Measurements from ENCODE around the gene TDP1.
"Not testable (repeated sequence)": the region's sequence is repeated elsewhere in the genome, so short reads cannot be mapped to it uniquely, and the experiment has no call there.

TDP1 gene

DNA sequence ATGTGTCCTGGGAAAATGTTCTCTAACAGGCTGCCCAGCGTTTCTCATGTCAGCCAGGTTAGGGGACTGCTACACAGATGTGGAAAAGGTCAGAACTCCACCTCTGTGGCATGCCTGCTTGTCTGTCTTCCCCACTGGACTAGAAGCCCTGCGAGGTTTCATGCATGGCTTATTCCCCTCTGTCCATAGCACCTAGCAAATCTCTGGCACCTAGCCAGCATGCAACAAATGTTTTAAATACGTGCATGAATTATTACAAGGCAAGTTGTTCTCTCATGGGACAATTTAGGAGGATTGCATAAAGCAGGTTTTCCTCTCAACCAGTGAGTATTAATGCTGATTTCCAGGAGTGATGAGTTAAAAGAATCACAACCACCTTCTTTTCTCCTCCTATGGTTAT is 84.7 kb downstream of the TDP1 start:
- no peak for DNase-seq

DNA sequence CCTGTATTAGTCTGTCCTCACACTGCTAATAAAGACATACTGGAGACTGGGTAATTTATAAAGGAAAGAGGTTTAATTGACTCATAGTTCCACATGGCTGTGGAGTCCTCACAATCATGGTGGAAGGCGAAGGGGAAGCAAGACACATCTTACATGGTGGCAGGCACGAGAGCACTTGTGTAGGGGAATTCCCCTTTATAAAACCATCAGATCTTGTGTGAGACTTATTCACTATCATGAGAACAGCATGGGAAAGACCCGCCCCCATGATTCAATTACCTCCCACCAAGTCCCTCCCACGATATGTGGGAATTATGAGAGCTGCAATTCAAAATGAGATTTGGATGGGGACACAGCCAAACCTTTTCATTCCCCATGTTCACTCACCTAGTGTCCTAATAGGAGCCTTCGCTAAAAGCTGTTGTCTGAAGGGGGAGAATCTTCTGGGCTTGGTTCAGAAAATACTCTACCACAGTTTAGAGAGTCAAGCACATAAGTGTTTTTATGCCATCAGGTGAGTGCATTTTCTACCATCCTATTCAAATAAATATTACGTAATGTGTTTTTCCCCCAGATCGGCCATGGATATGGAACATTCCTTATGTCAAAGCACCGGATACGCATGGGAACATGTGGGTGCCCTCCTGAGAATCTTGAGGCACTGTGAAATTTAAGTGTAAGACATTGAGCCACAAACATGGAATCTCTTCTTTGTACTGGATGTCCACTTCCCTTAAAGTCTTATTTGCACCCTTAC is 86.9 kb downstream of the TDP1 start:
- DNase-seq, result no peak

DNA sequence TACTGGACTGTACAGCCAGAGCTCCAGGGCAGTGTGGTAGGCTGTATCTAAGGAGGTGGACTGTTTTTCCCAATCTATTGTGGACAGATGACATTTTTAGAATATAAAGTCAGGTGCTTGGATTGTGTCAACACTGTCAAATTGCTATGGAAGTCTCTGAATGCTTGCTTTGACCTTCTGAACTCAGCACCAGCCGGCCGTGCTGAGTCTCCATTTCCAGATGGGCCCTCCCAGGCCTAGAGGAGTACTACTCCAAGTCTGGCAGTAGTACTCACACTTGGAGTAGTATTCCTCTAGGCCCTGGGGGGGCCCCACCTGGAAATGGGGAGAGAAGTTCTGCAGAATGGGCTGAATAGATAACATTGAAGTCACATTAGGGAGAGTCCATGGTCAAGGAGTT is 89.9 kb downstream of the TDP1 start:
- DNase-seq, result no peak

DNA sequence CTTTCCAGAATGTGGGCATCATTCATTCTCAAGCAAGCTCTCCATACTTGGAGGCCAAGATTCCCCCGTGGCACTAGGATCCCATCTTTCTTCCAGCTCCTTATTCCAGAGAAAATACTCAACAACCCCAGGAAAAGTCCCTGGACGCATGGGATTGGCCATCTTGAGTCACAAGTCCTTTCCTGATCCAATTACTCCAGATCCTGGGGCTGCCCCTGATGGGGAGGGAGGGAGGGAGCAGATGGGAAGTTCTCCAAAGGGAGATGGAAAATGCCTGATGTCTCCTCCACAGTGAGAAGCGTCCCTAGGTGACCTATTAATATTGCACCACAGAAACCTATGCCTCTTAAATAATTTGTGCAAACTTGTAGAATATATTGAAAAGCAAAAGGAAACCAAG is 93.7 kb downstream of the TDP1 start:
- no peak for DNase-seq

DNA sequence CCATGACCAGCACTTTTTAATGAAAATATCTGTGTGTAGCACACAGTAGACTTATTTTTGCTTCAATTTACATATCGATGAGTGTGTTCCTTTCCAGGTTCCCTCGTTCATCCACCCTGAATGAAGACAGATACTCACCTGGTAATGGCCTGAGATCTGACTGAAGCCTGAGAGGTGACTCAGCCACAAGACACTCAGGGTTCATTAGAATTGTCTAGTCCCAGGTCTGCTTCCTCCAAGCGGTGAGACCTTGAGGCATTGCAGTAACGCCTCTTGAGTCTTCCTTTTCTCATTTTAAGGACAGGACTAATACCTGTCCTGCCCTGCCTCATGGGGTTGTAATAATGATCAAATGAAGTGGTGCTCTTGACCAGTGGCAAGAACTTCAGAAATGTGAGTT is 94.5 kb downstream of the TDP1 start:
- no peak for DNase-seq

DNA sequence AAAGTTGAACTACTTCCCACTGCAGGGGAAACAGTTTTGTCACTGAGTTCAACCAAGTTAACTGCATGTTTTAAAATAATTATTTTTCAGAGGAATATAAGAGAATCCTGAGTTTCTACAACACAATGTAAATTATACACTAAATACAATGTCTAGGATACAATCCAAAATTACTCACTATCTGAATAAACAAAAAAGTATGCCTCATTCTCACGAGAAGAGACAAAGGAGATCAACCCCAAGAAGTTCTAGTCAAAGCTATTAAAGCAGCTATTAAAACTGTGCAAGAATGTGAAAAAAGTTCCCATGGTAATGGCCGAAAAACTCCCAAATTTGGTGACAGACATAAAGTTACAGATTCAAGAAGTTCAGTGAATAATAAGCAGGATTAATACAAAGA is 97.3 kb downstream of the TDP1 start:
- DNase-seq, result no peak

DNA sequence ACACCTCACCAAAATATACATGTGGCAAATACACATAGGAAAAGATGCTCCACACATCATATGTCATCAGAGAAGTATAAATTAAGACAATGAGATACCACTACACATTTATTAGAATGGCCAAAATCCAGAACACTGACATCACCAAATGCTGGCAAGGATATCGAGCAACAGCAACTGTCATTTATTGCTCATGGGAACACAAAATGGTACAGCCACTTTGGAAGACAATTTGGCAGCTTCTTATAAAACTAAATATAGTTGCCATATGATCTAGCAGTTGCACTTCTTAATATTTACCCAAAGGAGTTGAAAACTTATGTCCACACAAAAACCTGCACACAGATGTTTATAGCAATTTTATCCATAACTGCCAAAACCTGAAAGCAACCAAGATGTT is 99.1 kb downstream of the TDP1 start:
- no peak for DNase-seq

DNA sequence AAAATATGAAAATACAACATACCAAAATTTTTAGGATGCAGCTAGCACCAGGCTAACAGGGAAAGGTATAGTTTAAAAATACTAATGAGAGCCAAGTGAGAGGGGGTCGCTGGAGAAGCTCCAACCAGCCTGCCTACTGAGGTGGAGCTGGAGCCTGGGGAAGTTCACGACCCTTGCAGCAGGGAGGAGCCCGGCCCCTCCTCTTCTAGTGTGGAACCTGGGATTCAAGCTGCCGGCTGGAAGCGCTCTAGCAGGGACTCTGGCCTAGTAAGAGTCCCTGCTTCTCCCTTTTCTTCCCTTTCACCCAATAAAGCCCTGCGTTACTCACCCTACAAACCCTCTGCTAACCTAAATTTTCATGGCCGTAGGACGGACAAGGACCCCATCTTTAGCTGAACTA is 101.1 kb downstream of the TDP1 start:
- DNase-seq, result no peak

DNA sequence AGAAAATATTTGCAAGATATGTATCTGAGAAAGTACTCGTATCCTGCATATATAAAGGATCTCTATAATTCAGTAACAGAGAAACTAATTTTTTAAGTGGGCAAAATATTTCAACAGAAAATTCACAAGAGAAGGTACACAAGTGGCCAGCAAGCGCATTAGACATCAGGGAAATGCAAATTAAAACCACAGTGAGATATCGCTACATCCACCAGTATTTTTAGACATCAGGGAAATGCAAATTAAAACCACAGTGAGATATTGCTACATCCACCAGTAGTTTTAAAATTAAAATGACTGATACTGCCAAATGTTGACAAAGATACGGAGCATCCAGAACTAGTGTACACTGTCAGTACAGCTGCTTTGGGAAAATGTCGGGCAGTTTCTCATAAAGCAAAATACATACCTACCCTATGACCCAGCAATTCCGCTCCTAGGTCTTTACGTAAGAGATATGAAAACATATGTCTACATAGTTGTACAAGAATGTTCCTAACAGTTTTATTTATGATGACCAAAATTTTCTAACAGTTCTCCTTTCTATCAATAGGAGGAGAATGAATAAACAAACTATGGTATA is 103.2 kb downstream of the TDP1 start:
- no peak for DNase-seq

DNA sequence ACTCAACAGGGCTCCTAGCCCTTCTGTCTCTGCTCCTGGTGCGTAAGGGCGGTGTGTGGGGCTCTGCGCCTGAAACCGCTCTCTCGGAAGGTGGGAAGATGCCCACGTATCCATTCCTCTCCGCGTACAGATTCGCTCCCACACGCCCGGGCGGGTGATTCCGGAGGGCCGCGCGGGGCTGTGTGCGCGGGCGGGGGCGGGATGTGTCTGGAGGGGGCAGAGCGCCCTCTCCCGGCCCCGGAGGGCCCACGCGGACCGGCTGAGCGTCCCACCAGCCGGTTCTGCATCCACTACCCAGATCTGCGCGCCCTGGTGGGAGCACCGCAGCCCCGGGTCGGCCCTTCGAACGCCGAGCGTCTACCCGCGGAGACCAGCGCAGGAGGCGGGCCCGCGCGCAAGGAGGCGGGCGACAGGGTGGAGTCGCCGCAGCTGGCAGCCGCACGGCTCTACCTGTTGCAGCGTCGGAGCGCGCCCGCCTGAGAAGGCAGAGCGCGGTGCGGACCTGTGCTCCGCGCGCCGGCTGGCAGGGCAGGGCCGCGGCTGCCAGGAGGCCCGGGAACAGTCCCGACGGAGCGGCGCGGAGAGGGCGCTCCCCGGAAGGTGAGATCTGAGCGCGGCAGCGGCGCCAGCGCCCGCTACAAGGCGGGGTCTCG is 104.7 kb downstream of the TDP1 start:
- peak in 51 of 58 donors; percentile 13 to 73 (median 52) for DNase-seq

DNA sequence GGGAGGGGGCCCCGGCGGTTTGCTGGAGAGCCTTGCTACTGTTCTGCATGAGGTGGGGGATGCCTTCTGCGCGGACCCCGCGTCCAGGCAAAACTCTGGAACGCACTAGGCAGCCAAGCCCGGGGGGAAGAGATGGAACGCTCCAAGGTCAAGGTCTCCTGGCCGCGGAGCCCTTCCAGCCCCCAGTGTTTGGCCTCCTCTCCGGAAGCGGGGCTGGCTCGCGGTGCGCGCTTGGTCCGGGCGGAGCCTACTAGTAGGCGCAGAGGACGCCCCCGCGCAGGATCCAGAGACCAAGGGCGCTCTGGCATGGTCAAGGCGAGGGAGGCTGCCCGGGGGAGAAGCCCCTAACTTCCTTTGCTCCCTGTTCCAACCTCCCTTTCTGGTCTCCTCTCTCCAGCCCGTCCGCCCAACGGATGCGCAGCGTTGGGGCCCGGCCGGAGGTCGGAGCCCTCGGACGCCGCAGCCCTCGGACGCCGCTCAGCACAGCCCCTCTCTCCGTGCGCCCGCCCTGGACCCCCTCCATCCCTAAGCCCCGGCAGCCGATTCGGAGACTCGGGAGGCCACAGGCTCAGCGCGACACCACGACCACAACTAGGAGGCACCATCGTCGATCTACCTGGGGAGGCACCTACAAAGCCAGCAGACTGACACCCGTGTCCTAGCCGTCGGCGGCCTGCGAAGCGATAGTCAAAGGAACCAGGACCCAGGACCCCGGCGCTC is 105.4 kb downstream of the TDP1 start:
- no peak for DNase-seq

DNA sequence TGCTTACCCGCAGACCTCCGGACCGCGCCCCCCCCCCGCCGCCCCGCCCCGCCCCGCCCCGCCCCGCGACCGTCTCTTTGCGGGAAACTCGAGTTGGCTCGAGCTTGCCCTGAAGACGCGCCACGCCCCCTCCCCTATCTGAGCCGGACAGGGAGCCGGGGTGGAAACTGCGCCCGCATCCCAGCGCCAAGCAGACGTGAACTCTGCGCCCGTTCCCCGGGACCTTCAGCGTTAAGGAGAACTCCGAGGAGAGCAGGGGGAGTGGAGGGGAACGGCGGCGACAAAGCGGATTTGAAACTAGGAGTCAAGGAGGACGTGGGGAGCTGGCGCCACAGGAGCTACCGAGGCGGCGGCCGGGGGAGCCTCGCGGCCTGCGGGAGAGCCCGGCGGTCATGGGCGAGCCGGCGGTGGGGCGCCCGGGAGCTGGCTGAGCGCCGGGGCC is 106.0 kb downstream of the TDP1 start, which contains the start of gene KCNK13:
Gene KCNK13 (plus strand): TSS at position 310 of the 442 bp plus-strand sequence. CDS start 212 bp downstream, outside the sequence.
- DNase-seq, result peak in 1 of 58 donors; percentile 14

DNA sequence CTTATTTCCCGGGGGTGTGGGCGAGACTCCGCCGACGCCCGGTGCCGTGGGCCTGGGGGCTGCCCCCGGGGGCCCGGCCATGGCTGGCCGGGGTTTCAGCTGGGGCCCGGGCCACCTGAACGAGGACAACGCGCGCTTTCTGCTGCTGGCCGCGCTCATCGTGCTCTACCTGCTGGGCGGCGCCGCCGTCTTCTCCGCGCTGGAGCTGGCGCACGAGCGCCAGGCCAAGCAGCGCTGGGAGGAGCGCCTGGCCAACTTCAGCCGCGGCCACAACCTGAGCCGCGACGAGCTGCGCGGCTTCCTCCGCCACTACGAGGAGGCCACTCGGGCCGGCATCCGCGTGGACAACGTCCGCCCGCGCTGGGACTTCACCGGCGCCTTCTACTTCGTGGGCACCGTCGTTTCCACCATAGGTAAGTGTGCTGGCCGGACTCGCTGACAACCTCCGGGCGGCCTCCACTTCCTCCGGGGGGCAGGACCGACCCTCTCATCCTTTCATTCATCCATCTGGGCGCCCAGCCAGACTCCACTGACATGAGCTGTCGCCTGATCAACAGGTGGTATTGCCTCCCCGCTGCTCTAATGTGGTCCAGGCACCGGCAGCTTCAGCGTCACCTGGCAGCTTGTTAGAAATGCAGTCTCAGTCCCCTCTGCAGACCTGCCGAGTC is 106.5 kb downstream of the TDP1 start:
- DNase-seq, result no peak

DNA sequence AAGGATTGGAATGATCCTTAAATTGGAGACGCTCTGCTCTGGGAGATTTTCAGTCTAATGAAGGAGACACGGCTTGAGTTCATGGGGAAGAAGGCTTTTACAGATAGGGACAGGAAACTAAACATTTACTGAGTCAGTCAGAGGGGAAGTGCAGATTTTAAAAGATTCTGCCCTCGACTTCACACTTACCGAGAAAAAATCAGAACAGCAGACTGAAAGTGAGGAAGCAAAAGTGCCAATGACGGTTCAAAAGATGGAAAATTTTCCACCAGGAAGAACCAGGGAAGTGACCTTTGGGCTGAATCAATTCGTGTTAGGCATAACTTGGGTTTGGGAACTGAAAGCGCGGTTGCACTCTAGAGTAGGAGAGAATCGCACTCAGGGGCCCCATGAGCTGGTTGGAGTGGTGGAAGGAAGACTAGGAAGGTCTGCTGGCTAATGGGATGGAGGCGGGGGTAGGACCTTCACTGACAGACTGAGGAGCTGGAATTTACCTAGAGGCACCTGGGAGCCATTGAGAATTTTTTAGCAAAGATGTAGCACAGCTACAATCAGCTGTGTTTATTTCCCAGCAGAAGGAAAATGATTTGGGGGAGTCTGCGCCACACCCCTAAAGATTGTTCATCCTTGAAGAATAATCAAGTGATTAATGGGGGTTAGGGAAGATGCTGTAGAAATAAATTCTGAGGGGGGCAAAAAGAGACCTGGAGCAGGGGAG is 107.3 kb downstream of the TDP1 start:
- no peak for DNase-seq

DNA sequence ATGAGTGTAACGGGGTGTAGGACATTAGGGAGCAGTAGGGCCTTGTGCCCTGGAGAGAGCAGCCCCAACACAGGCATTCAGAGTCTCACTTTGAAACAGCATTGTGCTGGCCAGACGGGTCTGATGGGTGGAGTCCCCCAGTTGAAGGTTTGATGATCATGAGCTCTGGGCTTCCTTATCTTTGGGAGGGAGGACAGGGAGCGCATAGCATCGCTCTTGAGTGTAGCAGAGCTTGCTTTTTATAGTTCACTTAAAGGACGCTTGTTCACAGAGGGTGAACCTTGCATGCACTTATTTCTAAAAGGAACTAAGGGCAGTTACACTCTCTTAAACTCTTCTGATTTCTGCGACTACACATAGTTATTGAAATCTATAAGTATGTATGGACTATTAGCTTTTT is 116.6 kb downstream of the TDP1 start:
- no peak for DNase-seq

DNA sequence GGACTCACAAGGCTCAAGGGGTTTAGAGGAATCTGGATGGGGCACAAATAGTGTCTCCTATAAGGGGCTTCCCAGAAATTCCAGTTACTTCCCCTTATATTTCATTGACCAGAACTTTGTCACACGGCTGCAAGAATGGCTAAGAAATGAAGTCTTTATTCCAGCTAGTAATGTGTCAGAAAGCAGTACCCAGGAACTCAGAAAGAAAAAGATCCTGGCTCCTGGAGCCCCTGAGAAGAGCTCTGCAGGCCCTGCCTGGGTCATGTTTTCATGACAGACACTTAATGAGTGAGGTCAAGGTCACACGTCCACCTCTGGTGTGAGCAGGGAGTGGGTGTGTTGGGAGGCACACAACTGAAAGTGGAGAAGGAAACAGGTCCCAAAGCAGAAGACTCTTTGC is 123.8 kb downstream of the TDP1 start:
- DNase-seq, result no peak

DNA sequence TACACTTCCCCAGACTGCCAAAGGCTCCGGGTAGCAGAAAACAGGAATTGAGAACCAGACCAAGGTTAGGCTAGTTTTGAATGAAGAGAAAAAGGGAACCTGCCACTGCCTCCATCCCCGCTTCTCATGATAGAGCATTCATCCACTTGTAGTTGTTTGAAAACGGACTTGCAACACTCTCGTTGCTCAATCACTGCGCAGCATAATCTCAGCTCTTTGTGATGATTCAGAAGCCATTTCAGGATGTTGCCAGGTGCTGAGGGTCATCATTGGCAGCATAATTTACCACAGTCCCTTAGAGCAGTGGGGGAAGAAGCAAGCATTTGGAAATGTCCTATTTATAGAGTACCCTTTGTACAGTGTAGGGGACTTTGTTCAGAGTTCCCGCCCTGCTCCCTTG is 131.7 kb downstream of the TDP1 start:
- peak in 17 of 58 donors; percentile 6 to 61 (median 26) for DNase-seq

DNA sequence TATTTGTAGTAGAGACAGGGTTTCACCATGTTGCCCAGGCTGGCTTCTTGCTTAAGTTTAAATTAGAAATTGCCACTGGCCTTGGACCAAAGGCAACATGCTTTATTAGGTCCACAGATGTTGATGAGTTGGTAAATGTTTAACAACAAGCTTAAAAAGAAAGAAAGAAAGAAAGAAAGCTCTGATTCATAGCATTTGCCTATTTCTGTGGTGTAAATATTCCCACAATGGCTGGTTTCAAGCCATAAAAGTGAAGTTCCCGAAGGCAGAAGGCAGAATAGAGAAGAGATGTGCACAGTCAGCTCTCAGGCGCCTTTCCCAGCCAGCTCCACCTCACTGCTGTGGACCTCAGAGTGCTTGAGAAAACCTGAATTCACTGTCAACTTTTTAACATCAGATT is 132.4 kb downstream of the TDP1 start:
- no peak for DNase-seq

DNA sequence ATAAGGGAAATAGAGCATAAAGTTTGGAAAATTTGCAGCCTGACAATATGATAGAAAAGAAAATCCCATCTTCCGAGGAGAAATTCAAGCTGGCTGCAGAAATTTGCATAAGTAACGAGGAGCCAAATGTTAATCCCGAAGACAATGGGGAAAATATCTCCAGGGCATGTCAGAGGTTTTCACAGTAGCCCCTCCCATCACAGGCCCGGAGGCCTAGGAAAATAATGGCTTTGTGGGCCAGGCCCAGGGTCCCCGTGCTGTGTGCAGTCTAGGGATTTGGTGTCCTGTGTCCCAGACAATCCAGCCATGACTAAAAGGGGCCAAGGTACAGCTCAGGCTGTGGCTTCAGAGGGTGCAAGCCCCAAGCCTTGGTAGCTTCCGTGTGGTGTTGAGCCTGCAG is 133.8 kb downstream of the TDP1 start:
- not testable (repeated sequence) for DNase-seq

DNA sequence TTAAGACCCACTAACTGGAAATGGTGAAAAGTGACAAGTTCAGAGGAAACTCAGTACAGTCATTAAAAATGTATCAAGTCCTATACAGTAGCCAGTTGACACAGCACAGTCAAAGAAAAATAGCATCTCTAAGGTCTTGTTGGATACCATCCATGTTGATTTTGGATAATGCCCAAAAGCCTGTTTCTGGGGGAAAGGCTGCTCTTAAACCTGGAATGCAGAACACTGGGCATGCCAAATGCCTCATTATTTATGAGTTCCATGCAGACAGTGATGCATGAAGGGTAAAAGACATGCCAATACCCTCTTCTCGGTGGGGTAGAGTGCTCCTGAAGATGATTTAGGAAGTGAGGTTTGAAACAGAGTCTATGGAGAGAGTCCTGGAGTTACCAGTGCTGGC is 135.7 kb downstream of the TDP1 start:
- DNase-seq, result no peak
